ENCODE measurements around the gene CCNY.

GRCh38 chr10:35555962-35556930, 219.9 kb downstream of the CCNY start:
- TF ChIP-seq, protein P1, sequence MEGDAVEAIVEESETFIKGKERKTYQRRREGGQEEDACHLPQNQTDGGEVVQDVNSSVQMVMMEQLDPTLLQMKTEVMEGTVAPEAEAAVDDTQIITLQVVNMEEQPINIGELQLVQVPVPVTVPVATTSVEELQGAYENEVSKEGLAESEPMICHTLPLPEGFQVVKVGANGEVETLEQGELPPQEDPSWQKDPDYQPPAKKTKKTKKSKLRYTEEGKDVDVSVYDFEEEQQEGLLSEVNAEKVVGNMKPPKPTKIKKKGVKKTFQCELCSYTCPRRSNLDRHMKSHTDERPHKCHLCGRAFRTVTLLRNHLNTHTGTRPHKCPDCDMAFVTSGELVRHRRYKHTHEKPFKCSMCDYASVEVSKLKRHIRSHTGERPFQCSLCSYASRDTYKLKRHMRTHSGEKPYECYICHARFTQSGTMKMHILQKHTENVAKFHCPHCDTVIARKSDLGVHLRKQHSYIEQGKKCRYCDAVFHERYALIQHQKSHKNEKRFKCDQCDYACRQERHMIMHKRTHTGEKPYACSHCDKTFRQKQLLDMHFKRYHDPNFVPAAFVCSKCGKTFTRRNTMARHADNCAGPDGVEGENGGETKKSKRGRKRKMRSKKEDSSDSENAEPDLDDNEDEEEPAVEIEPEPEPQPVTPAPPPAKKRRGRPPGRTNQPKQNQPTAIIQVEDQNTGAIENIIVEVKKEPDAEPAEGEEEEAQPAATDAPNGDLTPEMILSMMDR (conservative IDR thresholded peaks at IDR 0.05 in 1 of 2, IDR thresholded peaks at IDR 0.05 in 1 of 2; ENCODE audit: extremely low read depth in 1 of 2, insufficient read depth in 1 of 2, low read depth in 1 of 2, low read length in 2 of 2) = no peak
- no peak for TF ChIP-seq EZH2 (IDR thresholded peaks at IDR 0.05; ENCODE audit: borderline replicate concordance, low read length)

Measured in mammary epithelial cell (primary cell).